Mucosa of gallbladder (tissue), 1 donor: ENCODE results near the gene TARS1. TPM values are rescaled to one million over a fixed set of nuclear protein-coding genes. Genes with fewer than 3 reads are reported as not detected.

Experiments used
- DNase-seq: peaks from one replicate; pipeline ENCODE4 v3.0.0-alpha.2; 2020; ENCODE audit warnings: low spot score
- total RNA-seq: library from RNA; stranded (reverse); gene quantifications from one replicate; pipeline ENCODE4 v1.2.1, GENCODE V29; 2021
- donor health status: DM: no; HTN: no; CAD: no.

The TARS1 gene
- total RNA-seq, 1 donor from 2014 or later: 62.2 TPM

- DNase-seq: no peak
These were observed 772 bp upstream of the TARS1 start for GRCh38 chr5:33439905-33440481.

GRCh38 chr5:33441241-33442177 is 744 bp downstream of the TARS1 start:
- no peak for DNase-seq

- DNase-seq: no peak
These were observed 3.8 kb downstream of the TARS1 start for GRCh38 chr5:33444542-33444941.

GRCh38 chr5:33445798-33446197 is 5.0 kb downstream of the TARS1 start:
- no peak for DNase-seq

GRCh38 chr5:33448118-33448517 is 7.4 kb downstream of the TARS1 start:
- no peak for DNase-seq

GRCh38 chr5:33457126-33457525 is 16.4 kb downstream of the TARS1 start:
- DNase-seq: no peak

- DNase-seq: no peak
These were observed 17.1 kb downstream of the TARS1 start for GRCh38 chr5:33457817-33458216.

- DNase-seq: no peak
These were observed 19.4 kb downstream of the TARS1 start for GRCh38 chr5:33460210-33460609.

GRCh38 chr5:33462456-33462855 is 21.7 kb downstream of the TARS1 start:
- DNase-seq: no peak

- no peak for DNase-seq
These were observed 24.4 kb downstream of the TARS1 start for GRCh38 chr5:33465120-33465519.

GRCh38 chr5:33468775-33469435 is 28.1 kb downstream of the TARS1 start:
- no peak for DNase-seq

- peak; percentile 15 for DNase-seq
These were observed 29.8 kb downstream of the TARS1 start for GRCh38 chr5:33470544-33470943.

GRCh38 chr5:33472805-33473409 is 32.1 kb downstream of the TARS1 start:
- no peak for DNase-seq

- no peak for DNase-seq
These were observed 33.2 kb downstream of the TARS1 start for GRCh38 chr5:33474004-33474403.

GRCh38 chr5:33474931-33475499 is 34.2 kb downstream of the TARS1 start:
- no peak for DNase-seq

- DNase-seq: no peak
These were observed 34.9 kb downstream of the TARS1 start for GRCh38 chr5:33475706-33476105.

GRCh38 chr5:33476992-33477391 is 36.2 kb downstream of the TARS1 start:
- DNase-seq: no peak

- no peak for DNase-seq
These were observed 37.1 kb downstream of the TARS1 start for GRCh38 chr5:33477816-33478215.

GRCh38 chr5:33479311-33479710 is 38.5 kb downstream of the TARS1 start:
- no peak for DNase-seq

- DNase-seq: no peak
These were observed 40.1 kb downstream of the TARS1 start for GRCh38 chr5:33480876-33481275.

- DNase-seq: no peak
These were observed 41.6 kb downstream of the TARS1 start for GRCh38 chr5:33482335-33482734.

- DNase-seq: no peak
These were observed 46.5 kb downstream of the TARS1 start for GRCh38 chr5:33487236-33487635.
